H9 (cell line): ENCODE results near the gene COL4A2. TPM values are rescaled to one million over a fixed set of nuclear protein-coding genes. Genes with fewer than 3 reads are reported as not detected.

Source experiments
- DNase-seq: peaks from one replicate; pipeline ENCODE4 v3.0.0-alpha.2; 2017
- H2AFZ ChIP-seq: one replicate; pipeline ENCODE4 v1.6.1; 2013; ENCODE audit warnings: mild to moderate bottlenecking, low read length, control low read depth, moderate library complexity
- H2AK5ac ChIP-seq: 2 replicates; pipeline ENCODE4 v1.6.1; 2013; ENCODE audit warnings: low read length, control low read depth, mixed read lengths; ENCODE audit not compliant: insufficient read length
- H2BK120ac ChIP-seq: one replicate; pipeline ENCODE4 v1.6.1; 2013; ENCODE audit warnings: low read depth, mild to moderate bottlenecking, low read length, control low read depth, inconsistent platforms; ENCODE audit not compliant: poor library complexity, severe bottlenecking
- H2BK12ac ChIP-seq: 2 replicates; pipeline ENCODE4 v1.6.1; 2013; ENCODE audit warnings: low read length, control low read depth, mixed read lengths, low read depth; ENCODE audit not compliant: insufficient read length
- H2BK15ac ChIP-seq: 2 replicates; pipeline ENCODE4 v1.6.1; 2013; ENCODE audit warnings: low read depth, low read length, control low read depth
- H2BK20ac ChIP-seq: one replicate; pipeline ENCODE4 v1.6.1; 2013; ENCODE audit warnings: low read depth, mild to moderate bottlenecking, low read length, control low read depth, inconsistent platforms; ENCODE audit not compliant: poor library complexity, severe bottlenecking
- H2BK5ac ChIP-seq: 2 replicates; pipeline ENCODE4 v1.6.1; 2013; ENCODE audit warnings: low read length, control low read depth, mixed read lengths; ENCODE audit not compliant: insufficient read length
- H3K14ac ChIP-seq: 2 replicates; pipeline ENCODE4 v1.6.1; 2013; ENCODE audit warnings: low read length, control low read depth; ENCODE audit not compliant: insufficient read depth
- H3K18ac ChIP-seq: 2 replicates; pipeline ENCODE4 v1.6.1; 2013; ENCODE audit warnings: low read depth, mild to moderate bottlenecking, mixed read lengths, low read length, control low read depth; ENCODE audit not compliant: insufficient read length
- H3K23ac ChIP-seq: 2 replicates; pipeline ENCODE4 v1.6.1; 2013; ENCODE audit warnings: low read length, control low read depth, mixed read lengths, low read depth; ENCODE audit not compliant: insufficient read length
- H3K23me2 ChIP-seq: 2 replicates; pipeline ENCODE4 v1.6.1; 2013; ENCODE audit warnings: low read depth, mild to moderate bottlenecking, mixed read lengths, low read length, control low read depth; ENCODE audit not compliant: insufficient read length, poor library complexity, severe bottlenecking
- H3K27ac ChIP-seq: 2 replicates; pipeline ENCODE4 v1.5.1; 2013; ENCODE audit warnings: low read length, control low read depth, mixed read lengths, low read depth; ENCODE audit not compliant: insufficient read length
- H3K27me3 ChIP-seq: 2 replicates; pipeline ENCODE4 v1.6.1; 2013; ENCODE audit warnings: low read length, control low read depth, inconsistent platforms; ENCODE audit not compliant: insufficient read depth
- H3K4ac ChIP-seq: 2 replicates; pipeline ENCODE4 v1.6.1; 2013; ENCODE audit warnings: low read depth, mild to moderate bottlenecking, control low read depth, inconsistent platforms, low read length, moderate library complexity
- H3K4me1 ChIP-seq: 2 replicates; pipeline ENCODE4 v1.6.1; 2013; ENCODE audit warnings: low read length, control low read depth, inconsistent platforms; ENCODE audit not compliant: insufficient read depth
- H3K4me2 ChIP-seq: 2 replicates; pipeline ENCODE4 v1.6.1; 2013; ENCODE audit warnings: low read length, control low read depth, mixed read lengths; ENCODE audit not compliant: insufficient read length, insufficient read depth
- H3K56ac ChIP-seq: 2 replicates; pipeline ENCODE4 v1.6.1; 2013; ENCODE audit warnings: low read depth, mild to moderate bottlenecking, mixed read lengths, low read length, control low read depth; ENCODE audit not compliant: insufficient read length
- H3K79me1 ChIP-seq: 2 replicates; pipeline ENCODE4 v1.6.1; 2013; ENCODE audit warnings: low read depth, mild to moderate bottlenecking, moderate library complexity, low read length, control low read depth, inconsistent platforms; ENCODE audit not compliant: insufficient read depth, poor library complexity, severe bottlenecking
- H3K79me2 ChIP-seq: 2 replicates; pipeline ENCODE4 v1.6.1; 2013; ENCODE audit warnings: low read length, control low read depth, inconsistent platforms; ENCODE audit not compliant: insufficient read depth
- H3K9ac ChIP-seq: 2 replicates; pipeline ENCODE4 v1.6.1; 2013; ENCODE audit warnings: low read length, control low read depth, mixed read lengths; ENCODE audit not compliant: insufficient read length; ENCODE audit errors: extremely low read depth
- H3K9me3 ChIP-seq: one replicate; pipeline ENCODE4 v1.6.1; 2013; ENCODE audit warnings: low read depth, low read length, inconsistent platforms; ENCODE audit not compliant: control insufficient read depth
- H3T11ph ChIP-seq: one replicate; pipeline ENCODE4 v1.6.1; 2013; ENCODE audit warnings: mild to moderate bottlenecking, low read length, control low read depth, inconsistent platforms
- H4K20me1 ChIP-seq: one replicate; pipeline ENCODE4 v1.6.1; 2013; ENCODE audit not compliant: control insufficient read depth, insufficient read length, insufficient read depth
- H4K5ac ChIP-seq: 2 replicates; pipeline ENCODE4 v1.6.1; 2013; ENCODE audit warnings: low read depth, mild to moderate bottlenecking, mixed read lengths, low read length, control low read depth; ENCODE audit not compliant: insufficient read length
- H4K8ac ChIP-seq: replicated peaks from 2 replicates; pipeline ENCODE4 v1.6.1; 2013; ENCODE audit warnings: low read length, control low read depth, mixed read lengths, low read depth; ENCODE audit not compliant: insufficient read length
- H4K91ac ChIP-seq: 2 replicates; pipeline ENCODE4 v1.6.1; 2013; ENCODE audit warnings: low read depth, mild to moderate bottlenecking, moderate library complexity, mixed read lengths, low read length, control low read depth; ENCODE audit not compliant: insufficient read length
- H3K27ac Mint-ChIP-seq, 3 experiments: 2 replicates in 2 of 3; 3 replicates in 1 of 3; pipeline ENCODE4 v1.8.0; 2020 to 2021; ENCODE audit warnings: mixed read lengths in 3 of 3, mild to moderate bottlenecking in 1 of 3, moderate library complexity in 1 of 3
- H3K27me3 Mint-ChIP-seq: 2 replicates; pipeline ENCODE4 v1.8.0; 2021; ENCODE audit warnings: low read depth, mild to moderate bottlenecking, moderate library complexity, mixed read lengths
- H3K36me3 Mint-ChIP-seq, 3 experiments: 2 replicates in 2 of 3; 3 replicates in 1 of 3; pipeline ENCODE4 v1.8.0; 2020 to 2021; ENCODE audit warnings: low read depth in 3 of 3, mixed read lengths in 3 of 3; ENCODE audit not compliant: insufficient read depth in 1 of 3
- H3K4me1 Mint-ChIP-seq, 2 experiments: 2 replicates each; pipeline ENCODE4 v1.8.0; 2020; ENCODE audit warnings: mixed read lengths in 2 of 2
- H3K4me3 Mint-ChIP-seq, 2 experiments: 2 replicates in 1 of 2; 3 replicates in 1 of 2; pipeline ENCODE4 v1.8.0; 2020 to 2021; ENCODE audit warnings: mild to moderate bottlenecking in 2 of 2, mixed read lengths in 2 of 2, moderate library complexity in 1 of 2
- H3K9me3 Mint-ChIP-seq, 2 experiments: 2 replicates in 1 of 2; 3 replicates in 1 of 2; pipeline ENCODE4 v1.8.0; 2020; ENCODE audit warnings: mild to moderate bottlenecking in 2 of 2, mixed read lengths in 2 of 2, moderate library complexity in 1 of 2
- CTCF ChIP-seq: fragments of 200-600 bp; sonication (generic); conservative IDR thresholded peaks from 3 replicates; pipeline ENCODE4 v1.8.0; 2021; ENCODE audit warnings: antibody characterized with exemption, mild to moderate bottlenecking
- WGBS: extraction: QIAGEN DNeasy Blood & Tissue Kit; methylation state at CpG from one replicate; pipeline ENCODE4 v1.1.7; 2013; ENCODE audit warnings: missing lambda C conversion rate, low lambda C conversion rate, mixed read lengths; ENCODE audit not compliant: insufficient read length; ENCODE audit errors: extremely low coverage; 5-methylcytosine and 5-hydroxymethylcytosine counted together
- total RNA-seq: library from RNA; stranded (reverse); gene quantifications from 2 replicates; pipeline ENCODE4 v1.2.1, GENCODE V29; 2021

COL4A2 gene
- total RNA-seq, 1 experiment from 2014 or later = 76.5 TPM

DNA sequence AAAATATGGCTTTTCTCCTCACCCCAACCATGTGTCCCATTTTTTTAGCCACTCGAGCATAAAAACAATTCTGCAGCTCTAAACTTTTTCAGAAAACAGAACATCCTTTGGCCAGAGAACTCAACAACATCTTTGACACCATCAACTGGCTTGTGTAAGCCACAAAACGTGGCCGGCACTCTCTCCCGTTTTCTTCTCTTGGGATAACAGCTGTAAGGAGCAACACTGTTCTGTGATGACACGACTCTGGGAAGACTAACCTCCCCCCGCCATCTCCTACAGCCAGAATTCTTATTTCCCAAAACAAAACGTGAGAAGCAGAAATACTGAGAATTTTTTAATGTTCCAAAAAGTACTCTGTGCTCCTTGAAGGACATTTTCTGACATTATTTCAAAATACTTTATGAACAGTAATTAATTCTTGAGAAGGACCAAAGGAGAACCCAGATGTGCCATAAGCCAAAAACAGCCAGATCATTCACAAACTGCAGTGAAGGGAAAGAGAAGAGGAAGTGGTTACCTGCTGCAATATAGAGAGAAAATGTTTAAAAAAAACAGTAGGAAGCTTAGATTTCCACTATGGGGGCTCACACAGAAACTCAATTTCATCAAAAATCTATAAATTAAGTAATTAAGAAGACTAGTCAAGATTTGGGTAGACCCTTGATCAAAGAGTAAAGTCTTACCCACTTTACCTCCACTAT, 25.9 kb upstream of the COL4A2 start:
- Histone ChIP-seq H3K14ac (no peak overlapping the region), H2AK5ac (no peak overlapping the region), H2BK120ac (no peak overlapping the region), H3K27me3 (no peaks in the 10 kb centered on the region), H4K20me1 (no peaks in the 10 kb centered on the region), H3K56ac (no peak overlapping the region), H3K4me1 (no peaks in the 10 kb centered on the region), H4K8ac (no peak overlapping the region), H3K4me2 (no peak overlapping the region), H3K79me2 (no peaks in the 10 kb centered on the region; the same call in 1 of the 2 replicates), H3T11ph (no peak overlapping the region), H4K5ac (no peak overlapping the region), H2BK5ac (no peak overlapping the region), H3K9me3 (no peaks in the 10 kb centered on the region), H2AFZ (no peak overlapping the region), H4K91ac (no peak overlapping the region), H2BK12ac (no peak overlapping the region), H2BK15ac (no peak overlapping the region), H3K23ac (no peak overlapping the region), H3K9ac (no peak overlapping the region), H3K4ac (no peak overlapping the region), H3K18ac (no peak overlapping the region), H3K23me2 (no peaks in the 10 kb centered on the region), H2BK20ac (no peak overlapping the region), H3K79me1 (no peaks in the 10 kb centered on the region), H3K27ac (no peak overlapping the region)
- Mint-ChIP-seq H3K9me3 (no peaks in the 10 kb centered on the region), H3K36me3 (no peaks in the 10 kb centered on the region), H3K27me3 (no peaks in the 10 kb centered on the region), H3K4me3 (no peak overlapping the region), H3K27ac (no peak overlapping the region), H3K4me1 (peaks cover 0 to 2% of the 10 kb centered on the region in 2 experiments; a peak in 1 of 4 replicates)
- no CpG with 5 or more reads among the region's 7 CpGs for WGBS
- no peak for DNase-seq
- no peak for TF ChIP-seq CTCF
